Activated naive CD4-positive, alpha-beta T cell treated with anti-CD3 and anti-CD28 coated beads, Interleukin-2, amount 50 U/mL, for 72 hours (primary cell): Measurements from ENCODE around the gene KCNK1. TPM values are rescaled to one million over a fixed set of nuclear protein-coding genes. Genes with fewer than 3 reads are reported as not detected.
"Not testable (repeated sequence)": the region's sequence is repeated elsewhere in the genome, so short reads cannot be mapped to it uniquely, and the experiment has no call there.

Experiments
- ATAC-seq, 2 donors: fragments of 150-1000 bp; cut with Tn5 transposase; 2 replicates each; pipeline ENCODE4 v1.10.0; 2021; ENCODE audit warnings: mild to moderate bottlenecking in 2 of 2, moderate library complexity in 2 of 2
- DNase-seq, 2 donors: peaks; one replicate each; pipeline ENCODE4 v3.0.0; 2021 to 2022; ENCODE audit warnings: low spot score in 2 of 2
- H3K27ac Mint-ChIP-seq, 2 donors: one replicate each; pipeline ENCODE4 v1.8.0; 2022; ENCODE audit warnings: mild to moderate bottlenecking in 2 of 2, mixed read lengths in 2 of 2
- H3K36me3 Mint-ChIP-seq, 2 donors: one replicate each; pipeline ENCODE4 v1.8.0; 2022; ENCODE audit warnings: mixed read lengths in 2 of 2
- H3K9me3 Mint-ChIP-seq, 2 donors: one replicate each; pipeline ENCODE4 v1.8.0; 2022; ENCODE audit warnings: mixed read lengths in 2 of 2
- total RNA-seq, 2 donors: library from RNA; stranded (reverse); gene quantifications; one replicate each; pipeline ENCODE4 v1.2.3, GENCODE V29; 2022

Gene KCNK1
- total RNA-seq, 2 donors from 2014 or later = 0.78 TPM; not detected in 1

- ATAC-seq = peak in 1 of 2 donors; percentile 78
- no peak for DNase-seq
- no peaks in the 10 kb centered on the region for H3K9me3 Mint-ChIP-seq
- no peak overlapping the region for H3K27ac Mint-ChIP-seq
- peaks cover 0 to 4% of the 10 kb centered on the region in 2 donors for H3K36me3 Mint-ChIP-seq
These were observed 54.9 kb downstream of the KCNK1 start for GRCh38 chr1:233668725-233669294.

- H3K27ac Mint-ChIP-seq, DNase-seq, ATAC-seq, H3K36me3 Mint-ChIP-seq, H3K9me3 Mint-ChIP-seq: not testable (repeated sequence)
These were observed 56.5 kb downstream of the KCNK1 start for GRCh38 chr1:233670363-233670762.

GRCh38 chr1:233671286-233671685 is 57.4 kb downstream of the KCNK1 start:
- DNase-seq = no peak
- peaks cover 0 to 4% of the 10 kb centered on the region in 2 donors for H3K36me3 Mint-ChIP-seq
- no peak for ATAC-seq
- no peak overlapping the region for H3K27ac Mint-ChIP-seq
- no peaks in the 10 kb centered on the region for H3K9me3 Mint-ChIP-seq

- DNase-seq (no peak), ATAC-seq (no peak)
- no peak overlapping the region for H3K27ac Mint-ChIP-seq
- peaks cover 0 to 4% of the 10 kb centered on the region in 2 donors for H3K36me3 Mint-ChIP-seq
- H3K9me3 Mint-ChIP-seq = no peaks in the 10 kb centered on the region
These were observed 58.8 kb downstream of the KCNK1 start for GRCh38 chr1:233672732-233673131.

- Mint-ChIP-seq H3K9me3 (no peaks in the 10 kb centered on the region), H3K36me3 (peaks cover 0 to 4% of the 10 kb centered on the region in 2 donors), H3K27ac (no peak overlapping the region)
- ATAC-seq = no peak
- no peak for DNase-seq
These were observed 59.5 kb downstream of the KCNK1 start for GRCh38 chr1:233673261-233673946.

- DNase-seq (no peak), ATAC-seq (no peak)
- H3K9me3 Mint-ChIP-seq = no peaks in the 10 kb centered on the region
- H3K36me3 Mint-ChIP-seq = peaks cover 0 to 4% of the 10 kb centered on the region in 2 donors
- H3K27ac Mint-ChIP-seq = no peak overlapping the region
These were observed 60.1 kb downstream of the KCNK1 start for GRCh38 chr1:233673947-233674431.

GRCh38 chr1:233675446-233675845 is 61.5 kb downstream of the KCNK1 start:
- Mint-ChIP-seq H3K9me3 (no peaks in the 10 kb centered on the region), H3K27ac (no peak overlapping the region)

GRCh38 chr1:233675893-233676292 is 62.0 kb downstream of the KCNK1 start:
- Mint-ChIP-seq H3K27ac (no peak overlapping the region), H3K36me3 (no peaks in the 10 kb centered on the region), H3K9me3 (no peaks in the 10 kb centered on the region)
- ATAC-seq (no peak), DNase-seq (no peak)

More at GRCh38 chr1:233675446-233675845, 61.5 kb downstream of the KCNK1 start:
- no peaks in the 10 kb centered on the region for H3K36me3 Mint-ChIP-seq
- no peak for ATAC-seq
- no peak for DNase-seq

- no peak for ATAC-seq
- no peak for DNase-seq
- Mint-ChIP-seq H3K27ac (no peak overlapping the region), H3K9me3 (no peaks in the 10 kb centered on the region), H3K36me3 (no peaks in the 10 kb centered on the region)
These were observed 63.9 kb downstream of the KCNK1 start for GRCh38 chr1:233677690-233678354.

- no peak for ATAC-seq
These were observed 65.1 kb downstream of the KCNK1 start for GRCh38 chr1:233679030-233679429.

GRCh38 chr1:233679591-233680373 is 65.9 kb downstream of the KCNK1 start:
- H3K27ac Mint-ChIP-seq = no peak overlapping the region
- no peak for ATAC-seq

More at GRCh38 chr1:233679030-233679429, 65.1 kb downstream of the KCNK1 start:
- Mint-ChIP-seq H3K27ac (no peak overlapping the region), H3K36me3 (no peaks in the 10 kb centered on the region), H3K9me3 (no peaks in the 10 kb centered on the region)
- no peak for DNase-seq

GRCh38 chr1:233681285-233681684 is 67.4 kb downstream of the KCNK1 start:
- DNase-seq = no peak
- ATAC-seq = no peak
- Mint-ChIP-seq H3K9me3 (no peaks in the 10 kb centered on the region), H3K36me3 (no peaks in the 10 kb centered on the region), H3K27ac (no peak overlapping the region)

More at GRCh38 chr1:233679591-233680373, 65.9 kb downstream of the KCNK1 start:
- DNase-seq = no peak
- Mint-ChIP-seq H3K36me3 (no peaks in the 10 kb centered on the region), H3K9me3 (no peaks in the 10 kb centered on the region)

GRCh38 chr1:233686653-233687052 is 72.7 kb downstream of the KCNK1 start:
- ATAC-seq, H3K9me3 Mint-ChIP-seq, H3K36me3 Mint-ChIP-seq, DNase-seq, H3K27ac Mint-ChIP-seq: not testable (repeated sequence)

GRCh38 chr1:233689017-233689747 is 75.3 kb downstream of the KCNK1 start:
- DNase-seq (no peak), ATAC-seq (no peak)
- no peak overlapping the region for H3K27ac Mint-ChIP-seq
- no peaks in the 10 kb centered on the region for H3K36me3 Mint-ChIP-seq
- no peaks in the 10 kb centered on the region for H3K9me3 Mint-ChIP-seq

GRCh38 chr1:233689748-233690254 is 75.9 kb downstream of the KCNK1 start:
- no peak overlapping the region for H3K27ac Mint-ChIP-seq
- no peaks in the 10 kb centered on the region for H3K36me3 Mint-ChIP-seq
- ATAC-seq = no peak
- no peak for DNase-seq
- H3K9me3 Mint-ChIP-seq = no peaks in the 10 kb centered on the region

GRCh38 chr1:233695901-233696300 is 82.0 kb downstream of the KCNK1 start:
- no peak overlapping the region for H3K27ac Mint-ChIP-seq
- ATAC-seq (no peak), DNase-seq (no peak)
- H3K9me3 Mint-ChIP-seq = peaks cover 0 to 5% of the 10 kb centered on the region in 2 donors
- no peaks in the 10 kb centered on the region for H3K36me3 Mint-ChIP-seq
